SK-MEL-5 (cell line): Measurements from ENCODE around the gene CDC42EP1. TPM values are rescaled to one million over a fixed set of nuclear protein-coding genes. Genes with fewer than 3 reads are reported as not detected.
"Not testable (repeated sequence)": the region's sequence is repeated elsewhere in the genome, so short reads cannot be mapped to it uniquely, and the experiment has no call there.

Source experiments
- DNase-seq: peaks from one replicate; pipeline ENCODE4 v3.0.0-alpha.2; 2016; ENCODE audit warnings: low read depth, low spot score
- in situ Hi-C: cut with HindIII; loops from 2 replicates; pipeline ENCODE4 v1.10.0; 2016; ENCODE audit warnings: low sequenced_read_pairs, high pct_unique_total_duplicates, low pct_unique_long_range_greater_than_20kb
- total RNA-seq: library from RNA; depleted of rRNA; stranded (reverse); fragments of >200 nt; shearing (Covaris generic); gene quantifications from 2 replicates; pipeline ENCODE4 v1.2.3, GENCODE V29; 2014

Gene CDC42EP1
- total RNA-seq, 1 experiment from 2014 or later, result 25.4 TPM

DNA sequence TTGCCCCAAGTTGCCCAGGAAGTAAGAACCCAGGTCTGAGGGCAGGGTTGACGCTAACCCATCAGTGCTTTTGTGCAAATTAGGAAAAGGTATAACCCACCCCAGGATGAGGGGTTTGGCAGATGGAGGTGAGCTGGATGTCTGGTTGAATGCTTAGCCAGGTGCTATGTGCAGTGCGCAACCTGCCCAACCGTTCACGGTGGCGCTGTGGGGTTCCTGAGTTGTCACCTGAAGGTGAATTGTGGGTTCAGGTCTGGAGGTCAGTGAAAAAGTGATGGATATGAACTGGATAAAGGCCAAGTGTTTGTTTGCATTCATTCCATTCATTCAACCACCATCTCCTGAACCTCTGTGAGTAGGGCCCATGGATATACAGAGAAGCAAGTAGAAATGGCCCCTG lies 34.0 kb downstream of the CDC42EP1 start:
- DNase-seq, result no peak
- in situ Hi-C loops, result no loop called here

DNA sequence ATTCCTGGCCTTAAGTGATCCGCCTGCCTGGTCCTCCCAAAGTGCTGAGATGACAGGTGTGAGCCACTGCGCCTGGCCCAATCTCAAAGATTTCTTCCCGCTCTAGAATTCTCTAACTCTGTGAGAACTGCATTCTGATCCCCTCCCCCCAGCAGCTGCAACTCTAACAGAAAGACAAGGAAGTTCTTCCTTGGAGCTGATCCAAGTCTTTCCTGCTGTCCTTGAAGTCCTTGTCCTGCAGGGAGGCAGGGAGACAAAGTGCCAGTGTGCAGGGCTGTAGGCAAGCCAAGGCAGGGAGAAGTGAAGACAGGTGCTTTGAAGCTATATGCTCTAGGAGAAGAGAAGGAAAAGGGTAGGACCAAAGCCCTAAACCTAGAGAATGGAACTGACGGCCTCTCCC lies 38.9 kb downstream of the CDC42EP1 start:
- DNase-seq, result peak; percentile 49
- in situ Hi-C loops, result no loop called here

DNA sequence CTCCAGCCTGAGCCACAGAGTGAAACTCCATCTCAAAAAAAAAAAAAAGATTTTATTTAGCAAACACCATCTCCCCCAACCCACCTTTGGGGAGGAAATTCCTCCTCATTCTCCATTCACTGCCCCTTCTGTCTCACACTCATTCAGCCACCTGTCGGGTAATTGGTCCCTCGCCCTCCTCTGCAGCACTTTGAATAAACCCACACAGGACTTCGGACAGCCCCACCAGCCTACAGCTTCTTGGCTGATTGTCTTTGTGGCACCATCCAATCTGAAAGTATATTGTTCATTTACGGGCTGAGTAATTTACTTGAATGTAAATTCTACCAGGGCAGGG lies 40.9 kb downstream of the CDC42EP1 start:
- DNase-seq, result no peak
- in situ Hi-C loops, result no loop called here

DNA sequence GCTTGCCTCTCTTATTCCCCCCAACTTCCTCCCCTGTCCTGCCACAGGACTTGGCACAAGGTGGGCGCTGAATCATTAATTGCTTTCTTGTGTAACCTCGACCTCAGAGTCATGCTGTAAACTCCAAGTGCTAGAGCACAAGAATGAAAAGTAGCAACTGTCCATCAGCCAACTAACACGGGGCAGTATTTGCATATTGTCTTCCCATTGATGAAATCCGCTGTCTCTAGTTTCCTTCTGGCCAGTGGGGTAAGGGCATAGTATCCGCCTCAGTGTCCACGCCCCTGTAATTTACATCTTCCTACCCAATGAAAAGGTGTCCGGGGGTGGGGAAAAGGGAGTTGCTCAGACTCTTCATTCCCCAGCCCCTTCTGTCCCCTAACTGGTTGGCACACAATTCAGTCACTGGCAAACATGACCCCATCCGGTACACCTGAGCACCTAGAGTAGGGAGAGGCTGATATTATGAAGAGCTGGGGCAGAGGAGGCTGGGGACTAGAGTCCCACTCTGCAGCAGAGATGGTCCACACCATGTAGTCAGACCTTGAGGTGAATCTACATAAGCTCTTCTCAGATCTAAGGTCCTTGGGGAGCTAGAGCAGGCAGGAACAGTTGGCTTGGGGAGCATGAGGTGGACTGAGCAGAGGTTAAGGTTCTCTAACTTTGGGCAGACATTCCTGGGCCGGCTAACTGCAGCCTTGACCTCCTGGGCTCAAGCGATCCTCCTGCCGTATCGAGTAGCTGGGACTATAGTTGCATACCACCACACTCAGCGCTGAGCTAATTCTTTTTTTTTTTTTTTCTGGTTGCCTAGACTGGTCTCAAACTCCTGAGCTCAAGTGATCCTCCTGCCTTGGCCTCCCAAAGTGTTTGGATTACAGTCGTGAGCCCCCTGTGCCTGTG lies 41.5 kb downstream of the CDC42EP1 start:
- DNase-seq, result peak; percentile 56
- in situ Hi-C loops, result no loop called here

DNA sequence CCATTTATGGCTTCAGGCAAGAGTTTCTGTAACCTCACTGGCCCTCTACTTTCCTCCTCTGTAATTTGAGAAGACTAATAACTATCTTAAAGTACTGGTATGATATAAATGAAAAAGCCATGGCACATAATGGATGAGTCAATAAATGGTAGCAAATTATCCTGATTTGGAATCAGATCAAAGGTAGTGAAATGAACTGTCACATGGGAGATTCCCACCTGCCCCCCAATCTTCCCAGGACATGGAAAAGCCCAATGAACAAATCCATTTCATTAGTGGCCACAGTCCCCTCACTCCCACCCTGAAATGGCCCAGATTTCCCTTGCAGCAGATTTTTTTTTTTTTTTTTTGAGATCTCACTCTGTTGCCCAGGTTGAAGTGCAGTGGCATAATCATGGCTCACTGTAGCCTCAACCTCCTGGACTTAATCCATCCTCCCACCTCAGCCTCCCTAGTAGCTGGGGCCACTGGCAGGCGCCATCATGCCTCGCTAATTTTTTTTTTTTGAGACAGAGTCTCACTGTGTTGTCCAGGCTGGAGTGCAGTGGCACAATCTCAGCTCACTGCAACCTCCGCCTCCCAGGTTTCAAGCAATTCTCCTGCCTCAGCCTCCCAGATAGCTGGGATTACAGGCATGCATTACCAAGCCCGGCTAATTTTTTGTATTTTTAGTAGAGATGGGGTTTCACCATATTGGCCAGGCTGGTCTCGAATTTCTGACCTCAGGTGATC lies 42.4 kb downstream of the CDC42EP1 start:
- DNase-seq, in situ Hi-C loops: not testable (repeated sequence)

DNA sequence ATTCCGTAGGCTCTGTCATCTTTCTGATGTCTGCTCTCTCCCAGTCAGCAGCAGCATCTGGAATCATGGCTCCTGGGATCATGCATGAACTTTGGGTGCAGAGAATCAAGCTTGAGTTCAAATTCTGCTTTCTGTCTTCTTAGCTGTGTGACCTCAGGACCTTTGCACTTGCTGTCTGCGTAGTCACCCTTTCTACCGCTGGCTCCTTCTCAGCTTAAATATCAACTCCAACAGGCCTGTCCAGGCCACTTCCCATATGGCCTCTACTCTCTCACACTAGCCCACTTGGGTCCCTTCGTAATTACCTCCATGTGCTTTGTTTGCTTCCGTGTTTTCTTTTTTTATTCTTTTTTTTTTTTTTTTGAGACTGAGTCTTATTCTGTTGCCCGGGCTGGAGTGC lies 43.8 kb downstream of the CDC42EP1 start:
- in situ Hi-C loops, result no loop called here

DNA sequence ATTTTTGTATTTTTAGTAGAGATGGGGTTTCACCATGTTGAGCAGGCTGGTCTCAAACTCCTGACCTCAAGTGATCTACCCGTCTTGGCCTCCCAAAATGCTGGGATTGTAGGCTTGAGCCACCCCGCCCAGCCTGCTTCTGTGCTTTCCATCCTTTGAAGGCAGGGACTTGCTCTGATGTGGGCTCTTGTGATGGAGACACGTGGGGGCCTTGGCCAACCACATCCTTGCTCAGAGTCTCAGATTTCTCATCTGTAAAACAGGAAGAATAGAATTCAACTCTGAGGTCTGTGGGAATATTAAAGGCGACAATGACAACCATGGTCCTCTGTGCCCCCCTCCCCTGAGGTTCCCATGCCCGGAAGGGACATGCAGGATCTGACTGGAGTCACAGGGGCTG lies 44.6 kb downstream of the CDC42EP1 start:
- in situ Hi-C loops, result no loop called here
- peak; percentile 52 for DNase-seq

More for the DNA sequence above, 43.8 kb downstream of the CDC42EP1 start:
- no peak for DNase-seq

DNA sequence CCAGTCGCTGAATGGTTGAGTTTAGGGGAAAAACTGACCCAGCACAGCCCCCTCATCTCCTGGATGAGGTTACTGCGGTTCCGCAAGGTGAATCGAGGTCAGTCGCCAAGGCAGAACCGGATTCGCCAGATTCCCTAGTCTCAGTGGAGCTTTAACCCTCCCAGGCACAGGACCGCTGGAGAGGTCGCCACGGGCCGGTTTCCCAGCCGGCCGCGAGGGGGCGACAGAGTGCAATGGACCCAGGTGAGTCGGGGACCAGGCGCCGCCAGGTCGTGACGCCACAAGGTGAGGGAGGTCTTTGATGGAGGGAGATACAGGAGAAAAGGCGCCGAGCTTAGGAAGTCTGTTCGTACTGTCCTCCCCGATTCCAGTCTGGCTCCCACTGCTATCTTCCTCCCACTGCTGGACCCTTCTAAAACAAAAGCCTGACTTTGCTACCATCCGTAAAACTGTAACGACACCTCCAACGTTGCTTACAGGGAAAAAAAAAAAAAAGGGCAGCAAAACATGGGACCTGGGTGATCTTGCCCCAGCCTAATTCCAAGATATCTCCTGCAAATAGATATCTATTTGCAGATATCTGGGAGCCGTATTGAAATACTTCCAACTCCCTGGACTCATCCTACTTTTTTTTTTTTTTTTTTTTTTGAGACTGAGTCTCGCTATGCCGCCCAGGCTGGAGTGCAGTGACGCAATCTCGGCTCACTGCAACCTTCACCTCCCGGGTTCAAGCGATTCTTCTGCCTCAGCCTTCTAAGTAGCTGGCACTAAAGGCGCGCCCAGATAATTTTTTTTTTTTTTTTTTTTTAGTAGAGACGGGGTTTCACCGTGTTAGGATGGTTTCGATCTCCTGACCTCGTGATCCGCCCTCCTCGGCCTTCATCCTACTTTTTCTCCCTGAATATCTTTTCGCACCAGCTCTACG lies 47.0 kb downstream of the CDC42EP1 start:
- DNase-seq, result peak; percentile 82
- in situ Hi-C loops, result no loop called here

DNA sequence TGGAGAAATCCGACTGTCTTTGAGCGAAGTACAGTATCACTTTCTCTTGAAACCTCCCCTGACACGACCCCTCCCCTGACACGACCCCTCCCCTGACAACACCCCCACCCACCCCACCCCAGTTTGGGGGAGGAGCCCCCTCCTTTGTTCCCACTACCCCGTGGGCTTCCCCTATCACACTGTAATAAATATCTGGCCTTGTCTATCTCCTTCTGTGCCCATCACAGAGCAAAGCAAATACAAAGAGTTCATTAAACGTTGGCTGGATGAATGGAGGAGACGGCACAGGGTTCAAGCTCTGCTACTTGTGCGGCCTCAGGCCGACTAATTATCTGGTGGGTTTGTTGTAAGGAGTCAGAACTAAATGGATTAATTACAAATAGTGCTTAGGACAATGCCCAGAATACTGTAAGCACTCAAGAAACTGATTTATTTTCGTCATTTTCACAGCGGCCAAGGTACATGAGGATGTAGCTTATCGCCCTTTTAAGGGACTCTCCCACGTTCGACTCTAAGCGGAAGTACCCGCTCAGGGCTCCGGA lies 47.7 kb downstream of the CDC42EP1 start:
- DNase-seq, result no peak
- in situ Hi-C loops, result no loop called here

DNA sequence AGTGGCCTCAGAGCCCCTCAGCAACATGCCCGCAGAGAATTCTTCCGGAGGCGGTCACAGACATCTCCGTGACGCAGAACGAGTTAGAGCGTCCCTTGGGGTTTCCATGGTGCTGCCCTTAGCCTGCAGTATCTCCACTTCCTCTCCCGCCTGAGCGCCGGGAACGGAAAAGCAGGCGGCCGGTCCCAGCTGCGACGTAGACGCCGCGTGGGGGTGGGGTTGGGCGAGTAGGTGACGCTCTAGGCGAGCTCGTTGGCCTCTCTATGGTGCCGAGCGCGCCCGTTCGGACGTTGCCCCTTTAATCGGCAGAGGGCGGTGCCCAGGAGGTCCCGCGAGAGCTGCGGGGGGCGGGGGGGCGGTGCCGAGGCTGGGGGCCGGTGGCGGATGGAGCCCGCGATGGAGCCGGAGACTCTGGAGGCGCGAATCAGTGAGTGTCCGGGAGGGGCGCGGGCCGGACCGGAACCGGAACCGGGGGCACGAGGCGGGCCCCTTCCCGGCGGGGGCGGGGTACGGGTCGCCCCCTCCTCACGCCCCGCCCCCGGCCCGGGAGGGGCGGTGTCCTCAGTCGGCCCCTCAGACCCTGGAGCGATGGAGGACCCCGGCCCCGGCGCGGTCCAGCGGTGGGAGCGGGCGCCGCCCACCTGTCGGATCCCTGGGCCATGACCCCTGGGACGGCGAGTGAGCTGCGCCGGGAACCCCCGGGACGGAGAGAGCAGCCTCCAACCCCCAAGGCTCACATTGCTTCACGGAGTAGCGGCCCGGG lies 48.4 kb downstream of the CDC42EP1 start, which contains the start of gene GGA1:
Gene GGA1 (plus strand): TSS at position 358 of the 763 bp plus-strand sequence. CDS start 27 bp downstream, at position 385.
- in situ Hi-C loops, result no loop called here
- peak; percentile 98 for DNase-seq

DNA sequence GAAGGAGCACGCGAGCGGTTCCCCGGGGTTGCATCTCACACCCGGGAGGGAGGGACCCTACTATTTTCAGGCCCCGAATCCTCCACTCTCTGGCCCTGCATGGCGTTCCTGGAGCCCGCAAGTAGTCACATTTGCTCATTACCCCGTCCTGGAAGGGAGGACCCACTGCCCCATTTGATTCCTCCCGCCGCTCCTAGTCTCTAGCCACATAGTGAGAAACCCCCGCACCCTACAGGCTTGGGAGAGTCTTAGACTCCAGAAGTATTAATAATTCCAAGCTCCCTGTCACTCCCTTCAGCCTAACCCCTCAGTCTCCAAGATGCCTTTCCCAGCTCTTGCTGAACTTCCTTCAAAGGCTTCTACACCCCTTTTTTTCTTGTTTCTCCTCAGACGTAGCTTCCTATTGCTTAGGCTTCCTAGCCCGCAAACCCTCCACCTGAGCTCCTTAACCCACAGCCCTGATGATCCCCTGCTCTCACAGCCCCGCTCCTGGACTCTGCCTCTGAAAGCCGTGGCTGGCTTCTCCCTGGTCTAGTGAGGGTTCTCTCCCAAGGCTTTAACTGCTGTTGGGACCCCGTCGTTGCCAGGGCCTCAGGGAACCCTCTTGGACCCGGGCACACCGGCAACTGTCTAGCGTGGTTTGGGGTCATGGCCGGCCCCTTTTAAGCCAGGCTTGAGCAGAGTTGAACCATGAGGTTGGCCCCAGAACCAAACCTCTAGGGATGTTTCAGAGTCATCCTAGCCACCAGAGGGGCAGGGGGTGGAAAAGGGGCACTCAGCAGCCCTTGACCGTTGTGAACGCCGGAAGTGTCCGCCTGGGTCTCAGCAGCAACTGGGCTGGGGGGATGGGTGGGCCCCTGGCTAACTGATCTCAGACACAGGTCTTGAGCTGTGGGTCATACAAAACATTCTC lies 49.2 kb downstream of the CDC42EP1 start:
- no peak for DNase-seq
- in situ Hi-C loops, result no loop called here

DNA sequence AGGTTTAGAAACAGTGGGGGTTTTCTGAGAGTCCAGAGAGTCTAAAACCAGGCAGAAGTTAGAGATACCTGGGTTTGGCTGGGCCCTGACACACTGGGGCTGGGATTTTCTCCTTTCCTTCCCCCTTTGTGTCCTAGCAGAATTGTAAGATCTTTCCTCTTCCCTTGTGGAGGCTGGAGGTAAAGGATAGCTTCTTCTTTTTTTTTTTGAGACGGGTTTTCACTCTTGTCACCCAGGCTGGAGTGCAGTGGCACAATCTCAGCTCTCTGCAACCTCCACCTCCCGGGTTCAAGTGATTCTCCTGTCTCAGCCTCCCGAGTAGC lies 49.8 kb downstream of the CDC42EP1 start:
- DNase-seq, in situ Hi-C loops: not testable (repeated sequence)

DNA sequence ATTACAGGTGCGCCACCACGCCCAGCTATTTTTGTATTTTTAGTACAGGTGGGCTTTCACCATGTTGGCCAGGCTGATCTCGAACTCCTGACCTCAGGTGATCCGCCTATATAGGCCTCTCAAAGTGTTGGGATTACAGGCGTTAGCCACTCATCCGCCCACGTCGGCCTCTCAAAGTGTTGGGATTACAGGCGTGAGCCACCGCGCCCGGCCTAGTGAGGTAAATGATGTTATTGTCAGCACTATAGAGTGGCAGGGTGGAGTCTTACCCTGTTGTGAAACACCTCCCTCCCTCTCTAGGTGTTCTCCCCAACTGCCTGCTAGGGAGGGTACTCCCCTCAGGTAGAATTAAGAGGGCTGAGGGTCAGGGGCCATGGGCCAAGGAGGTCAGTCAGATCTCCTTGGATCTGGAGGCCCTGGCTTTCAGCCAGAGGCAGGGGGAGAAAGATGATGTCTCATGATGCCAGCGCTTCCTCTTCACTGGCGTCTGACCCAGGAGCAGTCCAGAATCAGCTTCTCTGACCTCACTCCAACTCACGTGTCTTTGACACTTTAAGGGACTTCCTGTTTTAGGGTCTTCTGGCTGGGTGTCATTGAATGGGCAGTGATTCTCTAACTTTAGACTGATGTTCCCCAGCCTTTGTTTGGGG lies 50.3 kb downstream of the CDC42EP1 start:
- in situ Hi-C loops, result no loop called here
- DNase-seq, result peak; percentile 65

DNA sequence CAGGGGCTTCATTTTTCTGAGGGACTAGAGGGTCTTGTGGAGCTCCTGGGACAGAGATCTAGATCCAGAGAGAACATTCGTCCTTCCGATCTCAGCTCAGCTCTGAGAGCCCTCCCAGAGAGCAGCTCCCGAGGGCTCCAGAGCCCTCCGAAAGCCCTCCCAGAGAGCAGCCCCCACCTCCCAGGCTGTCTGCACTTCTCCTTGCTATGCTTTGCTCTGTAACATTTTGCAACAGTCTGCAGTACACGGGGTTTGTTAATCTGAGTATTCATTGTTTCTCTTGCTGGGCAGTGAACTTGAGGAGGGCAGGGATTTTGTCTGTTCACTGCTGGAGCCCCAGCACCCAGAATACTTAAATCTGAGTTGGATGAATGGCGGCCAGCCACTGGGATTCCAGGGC lies 50.9 kb downstream of the CDC42EP1 start:
- peak; percentile 42 for DNase-seq

DNA sequence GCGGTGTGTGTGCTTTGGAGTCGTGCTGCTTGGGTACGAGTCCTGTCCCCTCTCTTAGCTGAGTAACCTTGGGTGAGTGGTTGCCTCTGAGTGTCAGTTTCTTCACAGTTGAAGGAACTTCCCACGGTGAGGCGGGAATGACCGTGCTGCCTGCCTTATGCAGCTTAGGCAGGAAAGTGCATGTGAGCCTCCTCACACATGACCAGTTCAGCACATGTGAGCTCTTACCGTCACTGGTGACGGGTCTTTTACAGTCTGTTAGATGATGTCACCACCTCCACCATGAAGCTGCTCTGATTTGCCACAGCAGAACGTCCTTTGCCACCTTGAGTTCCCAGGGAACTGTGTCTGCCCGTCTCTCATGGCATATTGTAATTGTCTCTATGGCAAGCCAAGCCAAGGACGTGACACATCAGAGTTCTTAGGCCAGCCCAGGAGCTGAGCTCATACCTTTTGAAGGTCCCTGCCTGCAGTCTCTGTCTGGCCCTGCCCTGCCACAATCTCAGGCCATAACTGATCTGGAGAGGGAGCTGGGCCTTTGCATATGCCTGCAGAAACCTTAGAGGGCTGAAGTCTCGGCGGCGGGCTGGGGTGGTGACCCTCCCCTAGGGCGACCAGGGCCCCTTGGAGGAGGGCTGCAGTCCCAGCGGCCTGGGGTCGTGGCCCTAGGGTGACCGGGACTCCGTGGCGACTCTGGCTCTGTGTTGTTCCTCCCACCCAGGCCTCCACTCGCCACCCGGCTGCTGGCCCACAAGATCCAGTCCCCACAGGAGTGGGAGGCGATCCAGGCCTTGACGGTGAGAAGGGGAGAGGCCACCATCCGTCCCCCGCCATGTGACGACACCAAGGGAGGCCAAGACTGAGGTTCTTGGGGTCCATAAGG lies 56.2 kb downstream of the CDC42EP1 start:
- in situ Hi-C loops, result no loop called here
- no peak for DNase-seq

More for the DNA sequence above, 50.9 kb downstream of the CDC42EP1 start:
- in situ Hi-C loops, result no loop called here
